NCI-H446 treated with DMSO at 0.1 percent for 48 hours (cell line): Measurements from ENCODE around the gene SPON2.
"Not testable (repeated sequence)": the region's sequence is repeated elsewhere in the genome, so short reads cannot be mapped to it uniquely, and the experiment has no call there.

Source experiments
- DNase-seq: peaks from one replicate; lab custom pipeline; 2025; lab: John Stamatoyannopoulos, UW

SPON2 gene

DNA sequence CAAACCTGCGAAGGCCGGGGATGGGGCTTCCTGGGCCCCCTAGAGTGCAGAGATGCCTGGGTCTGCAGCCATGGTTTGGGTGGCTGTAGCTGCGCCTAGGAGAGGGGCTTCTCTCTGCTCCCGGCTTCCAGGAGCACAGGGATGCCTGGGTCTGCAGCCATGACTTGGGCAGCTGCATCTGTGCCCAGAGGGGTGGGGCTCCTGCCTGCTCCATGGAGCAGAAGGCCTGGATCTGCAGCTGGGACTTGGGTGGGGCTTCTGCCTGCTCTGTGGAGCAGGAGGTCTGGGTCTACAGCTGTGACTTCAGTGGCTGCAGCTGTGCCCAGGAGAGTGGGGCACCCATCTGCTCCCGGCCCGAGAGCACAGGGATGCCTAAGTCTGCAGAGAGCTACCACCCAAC lies 20.8 kb downstream of the SPON2 start:
- DNase-seq = no peak

DNA sequence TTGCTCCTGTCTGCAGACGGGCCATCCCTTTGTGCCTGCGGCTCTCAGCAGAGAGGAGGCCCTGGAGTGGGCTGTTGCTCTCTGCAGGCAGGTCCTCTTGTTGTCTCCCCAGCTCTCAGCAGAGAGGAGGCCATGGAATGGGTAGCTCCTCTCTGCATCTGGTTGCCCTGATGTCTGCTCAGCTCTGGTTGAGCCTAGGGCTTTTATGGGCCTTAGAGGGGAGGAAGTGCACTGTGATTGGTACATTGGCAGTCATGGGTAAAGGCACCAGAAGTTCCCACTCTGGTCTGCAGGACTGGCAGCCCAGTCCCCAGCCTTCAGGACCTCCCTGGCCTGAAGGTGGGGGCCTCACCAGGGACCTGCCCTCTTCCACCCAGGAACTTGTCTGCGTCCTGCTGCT lies 21.5 kb downstream of the SPON2 start:
- no peak for DNase-seq

DNA sequence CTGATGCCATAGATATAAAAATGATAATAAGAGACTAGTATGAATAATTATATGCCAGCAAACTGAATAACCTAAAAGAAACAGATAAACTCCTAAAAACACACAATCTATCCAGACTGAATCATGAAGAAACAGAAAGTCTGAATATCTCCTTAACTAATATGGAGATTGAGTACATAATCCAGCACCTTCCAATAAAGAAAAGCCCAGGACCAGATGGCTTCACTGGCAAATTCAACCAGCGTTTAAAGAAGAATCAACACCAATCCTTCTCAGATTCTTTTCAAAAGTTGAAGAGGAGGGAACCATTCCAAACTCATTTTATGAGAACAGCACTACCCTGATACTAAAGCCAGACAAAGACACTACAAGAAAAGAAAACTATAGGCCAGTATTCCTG lies 32.5 kb downstream of the SPON2 start:
- no peak for DNase-seq

DNA sequence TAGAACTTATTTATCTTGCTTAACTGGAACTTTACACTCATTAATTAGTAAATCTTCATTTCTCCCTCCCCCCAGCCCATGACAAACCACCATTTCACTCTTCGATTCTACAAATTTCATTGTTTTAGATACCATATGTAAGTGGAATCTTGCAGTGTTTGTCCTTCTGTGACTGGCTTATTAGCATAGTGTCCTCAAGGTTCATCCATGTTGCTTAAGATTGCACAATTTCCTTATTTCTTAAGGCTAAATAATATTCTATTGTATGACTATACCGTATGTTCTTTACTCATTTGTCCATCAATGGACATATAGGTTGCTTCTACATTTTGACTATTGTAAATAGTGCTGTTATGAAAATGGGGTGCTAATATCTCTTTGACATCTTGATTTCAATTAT lies 34.5 kb downstream of the SPON2 start:
- DNase-seq = no peak

DNA sequence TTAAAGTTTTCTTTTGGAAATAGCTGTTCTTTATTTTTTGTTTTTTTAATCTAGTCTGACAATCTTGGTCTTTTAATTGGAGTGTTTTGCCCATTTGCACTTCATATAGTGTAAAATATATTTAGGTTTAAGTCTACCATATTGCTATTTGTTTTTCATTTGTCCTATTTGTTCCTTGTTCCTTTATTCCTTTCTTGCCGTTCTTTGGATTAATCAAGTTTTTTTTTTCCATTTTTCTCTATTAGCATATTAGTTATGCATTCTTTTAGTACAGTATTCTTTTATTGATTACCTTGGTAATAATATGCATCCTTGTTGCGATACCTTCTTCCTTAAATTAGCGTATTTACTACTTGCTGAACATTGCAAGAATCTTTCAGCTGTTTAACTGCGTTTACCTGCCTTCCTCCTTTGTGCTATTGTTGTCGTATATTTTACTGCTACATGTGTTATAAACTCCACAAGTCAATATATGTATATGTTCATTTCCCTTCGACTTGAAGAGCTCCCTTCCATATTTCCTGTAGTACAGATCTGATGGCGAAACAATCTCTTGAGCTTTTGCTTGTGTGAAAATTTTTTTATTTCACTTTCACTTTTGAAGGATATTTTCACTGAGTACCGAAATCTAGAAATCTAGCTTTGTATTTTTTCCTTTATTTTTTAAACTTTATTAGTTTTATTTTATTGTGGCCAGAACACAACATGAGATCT lies 35.2 kb downstream of the SPON2 start:
- no peak for DNase-seq

DNA sequence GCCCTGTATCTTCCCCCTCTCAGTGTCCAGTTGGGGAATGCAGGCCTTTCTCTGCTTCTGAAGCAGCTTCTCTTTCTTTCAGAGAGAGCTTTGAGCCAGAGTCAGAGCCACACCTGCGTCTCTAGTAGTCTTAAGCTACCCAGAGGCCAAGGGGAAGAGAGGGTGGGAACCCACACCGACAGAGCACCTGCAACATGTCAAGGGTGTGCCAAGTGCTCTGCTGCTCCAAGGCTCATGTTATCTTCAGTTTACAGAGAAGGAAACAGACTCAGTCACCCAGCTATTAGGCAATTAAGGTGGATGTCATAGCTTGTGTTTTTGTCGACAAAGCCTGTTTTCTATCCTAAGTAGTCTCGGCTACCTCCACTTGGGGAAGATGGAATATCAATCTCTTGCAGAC lies 36.3 kb downstream of the SPON2 start:
- DNase-seq = no peak

DNA sequence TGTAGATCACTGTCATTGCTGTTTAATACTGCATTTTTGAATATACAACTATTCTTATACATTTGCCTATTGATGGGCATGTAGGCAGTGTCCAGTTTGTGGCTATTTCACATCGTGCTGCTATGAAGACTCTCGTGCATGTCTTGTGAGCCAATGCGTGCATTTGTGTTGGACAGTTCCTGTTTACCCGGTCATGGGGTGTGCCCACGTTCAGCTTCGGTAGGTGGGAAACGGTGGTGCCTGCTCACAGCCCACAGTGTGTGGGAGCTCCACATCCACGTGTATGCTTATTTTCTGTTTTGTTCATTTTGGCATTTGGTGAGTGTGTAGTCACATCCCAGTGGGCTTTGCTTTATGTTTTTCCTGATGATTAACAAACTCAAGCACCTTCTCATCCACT lies 39.4 kb downstream of the SPON2 start:
- no peak for DNase-seq

DNA sequence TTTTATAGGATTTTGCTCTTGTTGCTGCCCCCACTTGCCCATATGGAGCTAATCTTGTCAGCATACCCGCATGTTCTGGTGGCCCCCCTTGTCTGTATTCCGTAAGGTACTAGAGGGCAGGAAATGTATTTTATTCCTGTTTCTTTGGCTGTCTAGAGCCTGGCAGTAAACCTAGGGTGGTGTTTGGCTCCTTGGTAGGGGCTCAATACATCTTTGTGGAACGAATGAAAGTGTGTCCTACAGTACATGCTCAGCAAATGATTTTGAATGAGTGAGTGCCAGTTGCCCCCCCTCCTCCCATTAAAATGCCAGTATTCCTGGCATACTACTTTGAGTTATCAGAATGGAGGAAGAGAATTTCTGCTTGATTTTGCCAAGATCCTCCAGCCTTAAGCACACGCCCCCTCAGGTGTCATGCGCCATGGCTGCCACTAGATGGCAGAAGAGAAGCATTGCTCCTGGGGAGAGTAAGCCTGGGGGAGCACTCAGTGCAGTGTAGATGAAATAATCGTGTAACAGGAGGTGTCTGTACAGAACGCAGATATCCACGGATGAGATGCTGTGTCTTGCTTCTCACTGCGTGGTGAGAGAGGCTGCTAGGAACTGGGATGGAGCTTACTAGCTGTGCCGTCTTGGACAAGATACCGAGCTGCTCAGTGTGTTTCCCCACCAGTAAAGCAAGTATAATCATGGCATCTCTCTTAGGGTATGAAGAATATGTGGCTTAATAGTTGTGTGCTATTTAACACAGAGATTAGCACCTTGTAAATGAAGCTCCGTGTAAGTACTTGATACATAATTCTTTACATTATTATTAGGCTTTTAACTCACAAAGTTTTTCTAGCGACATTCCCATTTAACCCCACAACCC lies 41.8 kb downstream of the SPON2 start:
- no peak for DNase-seq

DNA sequence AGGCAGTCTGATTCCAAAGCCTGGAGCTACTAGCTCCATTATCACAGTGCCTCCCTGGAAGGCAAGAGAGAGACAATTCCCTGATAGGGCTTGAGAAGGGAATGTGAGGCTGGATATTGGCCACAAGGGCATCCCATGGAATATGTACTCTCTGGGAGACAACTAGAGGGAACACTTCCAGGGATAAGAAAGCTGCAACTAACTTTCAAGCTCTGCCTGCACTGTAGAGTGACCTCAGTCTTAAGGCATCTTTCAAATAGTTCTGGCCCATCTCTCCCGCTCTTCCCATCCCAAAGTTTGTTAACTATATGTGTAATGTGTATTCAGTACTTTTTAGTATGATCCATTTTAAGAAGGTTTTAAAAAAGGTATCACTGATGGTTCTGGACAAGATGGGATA lies 45.9 kb downstream of the SPON2 start:
- no peak for DNase-seq

DNA sequence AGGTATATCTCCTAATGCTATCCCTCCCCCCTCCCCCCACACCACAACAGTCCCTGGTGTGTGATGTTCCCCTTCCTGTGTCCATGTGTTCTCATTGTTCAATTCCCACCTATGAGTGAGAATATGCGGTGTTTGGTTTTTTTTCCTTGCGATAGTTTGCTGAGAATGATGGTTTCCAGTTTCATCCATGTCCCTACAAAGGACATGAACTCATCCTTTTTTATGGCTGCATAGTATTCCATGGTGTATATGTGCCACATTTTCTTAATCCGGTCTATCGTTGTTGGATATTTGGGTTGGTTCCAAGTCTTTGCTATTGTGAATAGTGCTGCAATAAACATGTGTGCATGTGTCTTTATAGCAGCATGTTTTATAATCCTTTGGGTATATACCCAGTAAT lies 46.9 kb downstream of the SPON2 start:
- DNase-seq = not testable (repeated sequence)

DNA sequence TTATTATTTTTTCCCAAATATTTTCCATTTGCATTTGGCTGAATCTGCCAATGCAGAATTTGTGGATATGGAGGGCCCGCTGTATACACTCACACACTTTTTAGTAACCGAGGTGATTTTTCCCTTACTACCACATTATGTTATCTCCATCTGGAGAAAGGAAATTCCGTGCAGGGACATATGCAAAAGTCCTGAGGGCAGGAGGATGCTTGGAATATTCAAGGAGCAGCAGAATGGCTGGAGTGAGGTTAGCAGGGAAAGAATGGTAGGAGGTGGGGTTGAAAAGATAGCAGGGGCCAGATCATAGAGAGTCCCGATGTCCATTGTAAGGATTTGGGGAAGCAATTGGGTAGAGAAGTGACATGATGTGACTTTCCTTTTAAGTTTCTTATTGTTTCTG lies 47.6 kb downstream of the SPON2 start:
- DNase-seq = no peak

DNA sequence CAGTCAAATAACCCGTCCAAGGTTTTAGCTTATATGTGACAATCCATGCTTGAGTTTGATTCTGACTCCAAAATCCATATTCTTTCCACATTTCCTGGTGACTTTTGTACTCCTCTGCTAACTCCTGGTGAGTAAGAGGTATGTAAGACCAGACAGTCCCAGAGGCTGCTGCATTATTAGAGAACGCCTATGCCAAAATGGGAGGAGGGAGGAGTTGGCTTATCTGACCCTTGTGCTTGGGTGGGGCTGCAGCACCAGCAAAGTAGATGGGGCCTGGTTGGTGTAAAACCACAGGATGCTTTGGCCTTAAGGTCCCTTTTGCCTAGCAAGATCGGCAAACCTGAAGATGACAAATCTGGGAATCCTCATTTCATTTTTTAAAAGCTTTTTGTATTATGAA lies 49.9 kb downstream of the SPON2 start:
- no peak for DNase-seq
